GM19240 (cell line): ENCODE results near the gene GHSR.

Experiments
- DNase-seq: peaks from one replicate; pipeline ENCODE4 v3.0.0; 2011; ENCODE audit warnings: low spot score; ENCODE audit not compliant: insufficient read length

The GHSR gene

GRCh38 chr3:172447611-172448579 is at the start of gene GHSR:
Gene GHSR (minus strand): TSS chr3:172448456. CDS start chr3:172448413, 43 bp downstream.
- DNase-seq = no peak

GRCh38 chr3:172490198-172490669 is 42.0 kb upstream of the GHSR start:
- DNase-seq = peak; percentile 25

- no peak for DNase-seq
Measured at GRCh38 chr3:172478116-172478515, 29.9 kb upstream of the GHSR start.

- no peak for DNase-seq
Measured at GRCh38 chr3:172476347-172476746, 28.1 kb upstream of the GHSR start.

- no peak for DNase-seq
Measured at GRCh38 chr3:172475703-172476102, 27.4 kb upstream of the GHSR start.

- DNase-seq = no peak
Measured at GRCh38 chr3:172471903-172472302, 23.6 kb upstream of the GHSR start.

- no peak for DNase-seq
Measured at GRCh38 chr3:172470588-172470987, 22.3 kb upstream of the GHSR start.

GRCh38 chr3:172467170-172467824 is 19.0 kb upstream of the GHSR start:
- no peak for DNase-seq

- DNase-seq = no peak
Measured at GRCh38 chr3:172466553-172467130, 18.4 kb upstream of the GHSR start.

- no peak for DNase-seq
Measured at GRCh38 chr3:172465281-172465680, 17.0 kb upstream of the GHSR start.

GRCh38 chr3:172464306-172464705 is 16.1 kb upstream of the GHSR start:
- no peak for DNase-seq

GRCh38 chr3:172461530-172462138 is 13.4 kb upstream of the GHSR start:
- DNase-seq = peak; percentile 38

- no peak for DNase-seq
Measured at GRCh38 chr3:172456404-172456803, 8.1 kb upstream of the GHSR start.

GRCh38 chr3:172454180-172454579 is 5.9 kb upstream of the GHSR start:
- no peak for DNase-seq

GRCh38 chr3:172449466-172450149 is 1.4 kb upstream of the GHSR start:
- no peak for DNase-seq

- DNase-seq = no peak
Measured at GRCh38 chr3:172448661-172449465, 607 bp upstream of the GHSR start.

GRCh38 chr3:172446198-172446597 is 2.1 kb downstream of the GHSR start:
- no peak for DNase-seq

GRCh38 chr3:172444821-172445220 is 3.4 kb downstream of the GHSR start:
- DNase-seq = no peak

GRCh38 chr3:172442606-172443005 is 5.7 kb downstream of the GHSR start:
- no peak for DNase-seq

GRCh38 chr3:172441581-172441980 is 6.7 kb downstream of the GHSR start:
- DNase-seq = no peak
